Mesodermal cell (in vitro differentiated cells): Measurements from ENCODE around the gene FBXW2. TPM values are rescaled to one million over a fixed set of nuclear protein-coding genes. Genes with fewer than 3 reads are reported as not detected.

ENCODE experiments used
- H3K27ac ChIP-seq: 2 replicates; pipeline ENCODE4 v1.7.0; 2013; ENCODE audit warnings: mild to moderate bottlenecking, low read depth, low read length, moderate library complexity; ENCODE audit not compliant: severe bottlenecking
- H3K36me3 ChIP-seq: 2 replicates; pipeline ENCODE4 v1.7.1; 2013; ENCODE audit warnings: mild to moderate bottlenecking, low read length, moderate library complexity; ENCODE audit not compliant: control insufficient read depth, insufficient read depth
- H3K4me1 ChIP-seq: one replicate; pipeline ENCODE4 v1.7.1; 2013; ENCODE audit warnings: mild to moderate bottlenecking, low read length; ENCODE audit not compliant: insufficient read depth, control insufficient read depth, poor library complexity, severe bottlenecking
- H3K4me3 ChIP-seq: 2 replicates; pipeline ENCODE4 v1.7.0; 2013; ENCODE audit warnings: low read length, control low read depth, mild to moderate bottlenecking; ENCODE audit not compliant: insufficient read depth, poor library complexity, severe bottlenecking; ENCODE audit errors: extremely low read depth
- H3K9me3 ChIP-seq: 2 replicates; pipeline ENCODE4 v1.7.1; 2013; ENCODE audit warnings: mild to moderate bottlenecking, low read length, moderate library complexity; ENCODE audit not compliant: control insufficient read depth
- WGBS, 2 experiments: methylation state at CpG; one replicate each; pipeline ENCODE4 v1.1.5; 2013; ENCODE audit warnings: missing lambda C conversion rate in 2 of 2; ENCODE audit not compliant: insufficient coverage in 2 of 2; 5-methylcytosine and 5-hydroxymethylcytosine counted together
- polyA plus RNA-seq, 2 experiments: library from polyadenylated mRNA; stranded (reverse); fragments of 50-300 nt; gene quantifications; one replicate each; pipeline ENCODE4 v1.2.3, GENCODE V29; 2013

The FBXW2 gene, protein sequence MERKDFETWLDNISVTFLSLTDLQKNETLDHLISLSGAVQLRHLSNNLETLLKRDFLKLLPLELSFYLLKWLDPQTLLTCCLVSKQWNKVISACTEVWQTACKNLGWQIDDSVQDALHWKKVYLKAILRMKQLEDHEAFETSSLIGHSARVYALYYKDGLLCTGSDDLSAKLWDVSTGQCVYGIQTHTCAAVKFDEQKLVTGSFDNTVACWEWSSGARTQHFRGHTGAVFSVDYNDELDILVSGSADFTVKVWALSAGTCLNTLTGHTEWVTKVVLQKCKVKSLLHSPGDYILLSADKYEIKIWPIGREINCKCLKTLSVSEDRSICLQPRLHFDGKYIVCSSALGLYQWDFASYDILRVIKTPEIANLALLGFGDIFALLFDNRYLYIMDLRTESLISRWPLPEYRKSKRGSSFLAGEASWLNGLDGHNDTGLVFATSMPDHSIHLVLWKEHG
- polyA plus RNA-seq (2013, experiment 1 of 2): 26.3 TPM
- 29.0 TPM for polyA plus RNA-seq (2013, experiment 2 of 2)

DNA sequence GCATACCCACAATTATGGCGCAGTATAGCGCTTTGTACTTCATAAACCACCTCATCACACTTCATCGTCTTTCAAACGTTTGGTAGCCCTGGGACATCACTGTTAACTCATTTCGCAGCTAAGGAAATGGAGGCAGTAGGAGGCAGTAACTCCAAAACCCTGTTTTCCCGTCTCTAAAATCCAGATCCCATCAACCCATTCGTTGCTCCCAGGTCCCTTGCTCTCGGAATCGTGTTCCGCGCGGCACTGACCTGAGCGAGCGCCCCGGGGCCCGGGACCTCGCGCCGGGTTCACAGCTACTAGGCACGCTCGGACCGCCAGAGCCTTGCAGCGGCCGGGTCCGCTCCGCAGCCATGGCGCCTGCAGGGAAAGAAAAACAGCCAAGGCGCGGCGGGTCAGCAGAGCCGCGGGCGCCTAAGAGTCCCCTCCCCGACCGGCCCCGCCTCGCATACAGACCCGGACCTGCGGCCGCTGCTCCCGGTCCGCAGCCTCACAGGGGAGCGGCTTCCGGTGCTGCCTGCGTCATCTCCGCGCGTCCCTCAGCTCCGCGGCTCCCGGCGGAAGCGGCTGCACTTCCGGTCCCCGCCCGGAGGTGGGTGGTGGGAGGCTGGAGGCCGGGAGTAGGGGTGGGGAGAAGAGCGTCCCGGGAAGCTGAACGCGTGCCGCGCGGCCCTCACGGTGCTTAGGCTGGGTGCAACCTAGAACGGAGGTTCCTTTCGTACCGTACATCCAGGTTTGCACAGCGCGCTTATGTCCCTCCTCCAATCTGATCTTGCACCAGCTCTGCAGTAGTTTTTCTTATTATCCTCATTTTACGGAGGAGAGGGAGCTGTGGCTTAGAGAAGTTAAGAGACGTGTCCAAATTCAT, at the start of gene FBXW2:
Gene FBXW2, minus strand, starts transcription at position 519 of the 868 bp plus-strand sequence. CDS start 5,158 bp downstream, outside the sequence.
- Histone ChIP-seq H3K27ac (peak within 1 kb of the TSS; percentile 84), H3K4me3 (peak within 1 kb of the TSS; percentile 99), H3K36me3 (peaks cover 26% of the 10 kb centered on the region), H3K9me3 (no peaks in the 10 kb centered on the region), H3K4me1 (peaks cover 6% of the 10 kb centered on the region)
- 0% methylated on average over 33 to 47 of the region's 72 CpGs for WGBS, 2 experiments

DNA sequence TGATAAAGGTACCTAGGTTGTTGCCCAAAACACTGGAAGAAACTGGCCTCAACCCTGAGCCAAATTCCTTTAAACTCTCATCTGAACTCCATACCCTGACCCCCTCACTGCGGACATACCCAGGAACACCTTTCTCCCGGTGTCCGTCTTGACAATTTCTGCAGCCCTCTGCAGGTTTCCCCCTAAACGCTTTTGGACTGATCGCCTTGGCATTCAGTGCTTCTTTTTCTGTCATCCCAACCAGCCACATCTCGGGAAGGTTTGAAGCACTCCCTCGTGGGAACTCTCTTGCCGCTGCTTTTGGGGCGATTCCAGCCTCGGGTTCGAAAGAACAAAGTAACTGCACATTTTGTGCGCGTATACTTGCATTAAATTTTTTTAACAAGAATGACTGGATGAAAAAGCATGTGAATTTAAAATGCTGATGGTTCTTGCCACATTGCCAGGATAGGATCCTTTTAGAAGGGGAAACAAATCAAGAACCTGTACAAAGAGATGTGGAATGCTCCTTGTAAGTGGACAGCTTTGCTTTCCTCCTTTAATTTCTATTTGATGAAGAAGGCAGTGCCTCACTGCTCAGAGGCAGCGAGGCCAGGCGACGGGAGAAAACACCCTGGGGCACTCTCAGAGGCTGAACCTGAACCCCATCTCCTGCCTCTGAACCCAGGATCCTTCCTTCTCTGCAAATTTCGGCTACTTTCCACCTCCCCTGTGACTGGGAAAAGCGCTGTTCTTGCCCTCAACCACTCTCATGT, 48.9 kb upstream of the FBXW2 start:
- Histone ChIP-seq H3K4me1 (peaks cover 9% of the 10 kb centered on the region), H3K36me3 (peaks cover 18% of the 10 kb centered on the region), H3K4me3 (peak overlapping the region; percentile 86), H3K27ac (peak overlapping the region; percentile 96), H3K9me3 (no peaks in the 10 kb centered on the region)
- WGBS, 2 experiments: 19 to 35% methylated on average over 16 to 17 of the region's 18 CpGs

DNA sequence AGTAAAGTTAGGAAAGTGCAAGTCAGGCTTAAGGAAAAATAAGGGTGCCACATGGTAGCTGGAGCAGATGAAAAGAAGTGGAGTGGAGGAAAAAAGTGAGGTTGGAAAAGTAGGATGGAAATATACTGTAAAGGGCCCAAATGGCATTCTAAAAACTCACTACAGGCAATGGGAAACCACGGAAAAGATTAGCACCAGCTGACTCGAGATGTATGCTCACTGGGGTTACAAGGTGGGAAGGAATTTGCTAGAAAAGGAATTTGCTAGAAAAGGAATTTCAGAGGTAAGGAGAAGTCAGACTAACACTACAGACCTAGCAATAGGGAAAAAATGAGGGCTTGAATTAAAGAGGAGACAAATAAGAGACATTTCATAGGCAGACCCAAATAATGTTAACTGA, 45.9 kb upstream of the FBXW2 start:
- Histone ChIP-seq H3K9me3 (no peaks in the 10 kb centered on the region), H3K36me3 (peaks cover 30% of the 10 kb centered on the region), H3K4me3 (no peak overlapping the region), H3K4me1 (peaks cover 3% of the 10 kb centered on the region), H3K27ac (no peak overlapping the region)
- WGBS, 2 experiments: 63 to 100% methylated on average over 1 to 2 of the region's 2 CpGs

DNA sequence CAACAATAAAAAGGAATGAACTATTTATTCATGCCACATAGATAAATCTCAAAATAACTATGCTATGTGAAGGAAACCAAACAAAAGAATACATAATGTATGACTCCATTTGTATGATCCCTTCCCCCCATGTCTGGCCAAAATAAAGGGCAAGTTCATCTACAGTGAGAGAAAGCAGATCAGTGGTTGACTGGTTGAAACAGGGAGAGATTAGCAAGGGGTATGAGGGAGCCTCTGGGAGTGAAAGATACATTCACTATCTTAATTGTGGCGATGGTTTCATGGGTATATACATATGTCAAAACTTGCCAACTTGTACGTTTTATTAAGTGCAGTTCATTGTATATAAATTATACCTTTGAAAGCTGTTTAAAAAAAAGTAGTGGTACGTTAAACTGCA, 44.7 kb upstream of the FBXW2 start:
- H3K4me3 ChIP-seq: no peak overlapping the region
- no peaks in the 10 kb centered on the region for H3K9me3 ChIP-seq
- 83% methylated on average over 1 of the region's 3 CpGs; no CpG with 5 or more reads in 1 of the 2 experiments for WGBS, 2 experiments
- H3K4me1 ChIP-seq: peaks cover 3% of the 10 kb centered on the region
- H3K36me3 ChIP-seq: peaks cover 37% of the 10 kb centered on the region
- no peak overlapping the region for H3K27ac ChIP-seq

DNA sequence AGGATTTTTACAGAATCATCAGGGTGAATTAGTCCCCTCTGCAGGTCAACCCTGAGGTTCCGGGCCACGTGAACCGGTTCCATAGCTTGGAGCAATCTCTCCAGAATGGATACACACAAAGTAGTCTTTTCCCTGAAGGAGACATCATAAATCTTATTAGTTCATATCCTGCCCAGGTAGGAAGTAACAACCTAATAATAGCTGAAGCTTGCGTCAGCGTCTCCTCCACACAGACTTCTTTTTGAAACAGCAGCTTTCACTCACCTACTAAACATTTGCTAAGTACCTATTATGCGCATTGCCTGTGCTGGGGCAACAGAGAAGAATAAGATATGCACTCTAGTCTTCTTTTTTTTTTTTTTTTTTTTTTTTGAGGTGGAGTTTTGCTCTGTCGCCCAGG, 40.1 kb upstream of the FBXW2 start:
- no peaks in the 10 kb centered on the region for H3K4me1 ChIP-seq
- H3K27ac ChIP-seq: no peak overlapping the region
- peaks cover 68% of the 10 kb centered on the region for H3K36me3 ChIP-seq
- WGBS, 2 experiments: 92 to 97% methylated on average over 3 to 5 of the region's 7 CpGs
- no peak overlapping the region for H3K4me3 ChIP-seq
- H3K9me3 ChIP-seq: no peaks in the 10 kb centered on the region

DNA sequence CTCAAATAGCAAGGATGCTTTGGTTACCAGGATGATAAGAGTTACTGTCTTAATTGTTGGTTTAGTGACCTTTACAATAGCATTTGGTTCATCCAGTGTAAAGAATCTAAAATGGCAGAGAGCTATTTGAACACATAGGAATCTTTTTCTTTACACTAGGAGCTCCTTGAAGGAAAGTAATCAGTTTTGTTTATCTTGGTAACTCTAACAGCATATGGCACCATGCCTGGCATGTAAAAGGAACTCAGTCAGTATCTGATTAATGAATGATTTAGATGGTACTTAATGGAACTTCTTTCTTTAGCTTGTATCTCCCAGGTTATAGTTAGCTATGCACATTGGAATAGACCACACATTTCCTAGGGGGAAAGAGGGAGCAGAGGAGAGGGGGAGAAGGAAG, 39.6 kb upstream of the FBXW2 start:
- no peaks in the 10 kb centered on the region for H3K4me1 ChIP-seq
- H3K36me3 ChIP-seq: peaks cover 72% of the 10 kb centered on the region
- no peak overlapping the region for H3K4me3 ChIP-seq
- no peak overlapping the region for H3K27ac ChIP-seq
- no peaks in the 10 kb centered on the region for H3K9me3 ChIP-seq

DNA sequence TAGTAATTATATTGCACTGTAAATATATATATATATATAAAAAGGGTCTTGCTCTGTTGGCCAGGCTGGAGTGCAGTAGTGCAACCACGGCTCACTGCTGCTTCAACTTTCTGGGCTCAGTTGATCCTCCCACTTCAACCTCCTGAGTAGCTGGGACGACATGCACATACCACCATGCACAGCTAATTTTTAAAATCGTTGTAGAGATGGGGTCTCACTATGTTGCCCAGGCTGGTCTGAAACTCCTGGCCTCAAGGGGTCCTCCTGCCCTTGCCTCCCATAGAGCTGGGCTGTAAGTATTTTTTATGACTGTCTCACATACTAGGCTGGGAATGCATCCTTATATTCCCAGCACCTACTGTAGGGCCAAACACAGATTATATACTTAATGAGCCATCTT, 37.6 kb upstream of the FBXW2 start:
- Histone ChIP-seq H3K27ac (no peak overlapping the region), H3K36me3 (peaks cover 80% of the 10 kb centered on the region), H3K4me1 (no peaks in the 10 kb centered on the region), H3K9me3 (no peaks in the 10 kb centered on the region), H3K4me3 (no peak overlapping the region)
- 67 to 90% methylated on average over 1 to 3 of the region's 3 CpGs for WGBS, 2 experiments

DNA sequence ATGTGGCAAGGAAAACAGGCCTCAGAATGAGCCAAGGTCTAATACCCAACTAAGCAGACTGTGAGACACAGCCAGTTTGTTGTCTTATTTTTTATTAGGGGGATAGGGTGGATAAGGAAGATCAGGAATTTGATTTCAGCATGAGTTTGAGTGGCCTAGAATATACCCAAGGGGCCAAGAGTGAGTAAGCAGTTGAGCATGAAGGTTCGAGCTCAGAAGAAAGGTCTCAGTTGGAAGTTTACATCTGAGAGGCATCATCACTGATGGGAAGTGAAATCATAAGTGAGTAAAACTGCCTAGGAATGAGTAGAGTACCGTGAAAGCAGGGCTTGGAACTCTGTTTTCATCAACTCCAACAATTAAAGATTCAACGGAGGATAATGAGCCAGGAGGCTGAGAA, 36.9 kb upstream of the FBXW2 start:
- 87 to 88% methylated on average over 1 to 2 of the region's 3 CpGs for WGBS, 2 experiments
- Histone ChIP-seq H3K9me3 (no peaks in the 10 kb centered on the region), H3K36me3 (peaks cover 76% of the 10 kb centered on the region)

DNA sequence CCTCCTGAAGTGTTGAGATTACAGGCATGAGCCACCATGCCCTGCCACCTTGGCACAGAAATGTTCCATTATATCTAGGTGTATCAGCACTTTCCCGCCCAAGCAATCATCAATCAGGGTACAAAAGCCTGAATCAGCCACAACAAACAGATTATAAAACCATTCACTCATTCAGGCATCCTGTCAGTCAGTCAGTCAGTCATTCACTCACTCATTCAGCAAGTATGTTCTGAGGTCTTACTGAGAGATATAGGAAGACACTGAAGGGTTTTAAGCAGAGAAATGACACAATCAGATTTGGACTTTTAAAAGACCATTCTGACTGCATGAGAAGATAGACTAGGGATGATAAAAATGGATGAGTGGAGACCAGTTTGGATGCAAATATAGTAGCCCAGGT, 36.4 kb upstream of the FBXW2 start:
- 83 to 88% methylated on average over 1 of the region's 1 CpG for WGBS, 2 experiments
- Histone ChIP-seq H3K4me3 (no peak overlapping the region), H3K27ac (no peak overlapping the region), H3K9me3 (no peaks in the 10 kb centered on the region), H3K4me1 (no peaks in the 10 kb centered on the region), H3K36me3 (peaks cover 80% of the 10 kb centered on the region)

More for the DNA sequence above, 36.9 kb upstream of the FBXW2 start:
- Histone ChIP-seq H3K4me3 (no peak overlapping the region), H3K27ac (no peak overlapping the region), H3K4me1 (no peaks in the 10 kb centered on the region)

DNA sequence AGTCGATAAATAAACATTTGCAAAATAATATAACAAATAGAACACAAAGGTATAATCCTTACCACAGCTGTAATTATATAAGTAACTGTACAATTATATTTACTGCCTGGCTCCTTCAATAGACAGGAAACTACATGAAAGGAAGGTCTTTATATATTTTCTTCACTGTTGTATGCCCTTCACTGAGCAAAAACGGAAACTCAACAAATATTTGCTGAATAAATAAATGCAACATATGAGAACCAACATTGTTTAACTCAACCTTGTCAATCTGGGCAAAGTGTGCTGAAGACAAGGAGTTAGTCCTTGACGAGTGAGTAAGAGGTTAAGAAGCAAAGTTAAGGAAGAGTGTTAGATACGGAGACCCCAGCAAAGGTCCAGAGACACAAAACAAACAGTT, 26.9 kb upstream of the FBXW2 start:
- no peak overlapping the region for H3K27ac ChIP-seq
- H3K4me1 ChIP-seq: no peaks in the 10 kb centered on the region
- 100% methylated on average over 2 of the region's 4 CpGs for WGBS, 2 experiments
- H3K4me3 ChIP-seq: no peak overlapping the region
- no peaks in the 10 kb centered on the region for H3K9me3 ChIP-seq
- H3K36me3 ChIP-seq: peaks cover 75% of the 10 kb centered on the region
